Neuron (in vitro differentiated cells): Measurements from ENCODE around the gene JADE1.

ENCODE experiments used
- H2AFZ ChIP-seq: one replicate; pipeline ENCODE4 v1.6.1; 2013; ENCODE audit warnings: low read depth, mild to moderate bottlenecking, inconsistent platforms, low read length, moderate library complexity
- H3K27me3 ChIP-seq: one replicate; pipeline ENCODE4 v1.6.1; 2013; ENCODE audit warnings: low read length; ENCODE audit not compliant: insufficient read depth
- H3K36me3 ChIP-seq: one replicate; pipeline ENCODE4 v1.6.1; 2013; ENCODE audit warnings: low read length; ENCODE audit not compliant: insufficient read depth
- H3K4me1 ChIP-seq: one replicate; pipeline ENCODE4 v1.6.1; 2013; ENCODE audit warnings: low read length; ENCODE audit not compliant: insufficient read depth
- H3K4me3 ChIP-seq: 2 replicates; pipeline ENCODE4 v1.5.1; 2013; ENCODE audit warnings: mild to moderate bottlenecking, low read length, moderate library complexity
- H3K9me3 ChIP-seq: one replicate; pipeline ENCODE4 v1.6.1; 2013; ENCODE audit warnings: low read length

The JADE1 gene

GRCh38 chr4:128809477-128810330 lies at the start of gene JADE1:
Gene JADE1, plus strand, starts transcription at chr4:128809700. Its CDS starts 22,059 bp downstream, at chr4:128831759.
- H2AFZ ChIP-seq = peak within 1 kb of the TSS; percentile 74
- no peaks in the 10 kb centered on the region for H3K27me3 ChIP-seq
- H3K4me1 ChIP-seq = peaks cover 6% of the 10 kb centered on the region
- H3K36me3 ChIP-seq = no peaks in the 10 kb centered on the region
- H3K4me3 ChIP-seq = peak within 1 kb of the TSS; percentile 57
- H3K9me3 ChIP-seq = no peaks in the 10 kb centered on the region

- Histone ChIP-seq H3K4me1 (no peaks in the 10 kb centered on the region), H3K36me3 (no peaks in the 10 kb centered on the region), H3K27me3 (no peaks in the 10 kb centered on the region), H3K4me3 (no peak overlapping the region), H3K9me3 (no peaks in the 10 kb centered on the region), H2AFZ (no peak overlapping the region)
Measured at GRCh38 chr4:128766781-128767180, 42.7 kb upstream of the JADE1 start.

DNA sequence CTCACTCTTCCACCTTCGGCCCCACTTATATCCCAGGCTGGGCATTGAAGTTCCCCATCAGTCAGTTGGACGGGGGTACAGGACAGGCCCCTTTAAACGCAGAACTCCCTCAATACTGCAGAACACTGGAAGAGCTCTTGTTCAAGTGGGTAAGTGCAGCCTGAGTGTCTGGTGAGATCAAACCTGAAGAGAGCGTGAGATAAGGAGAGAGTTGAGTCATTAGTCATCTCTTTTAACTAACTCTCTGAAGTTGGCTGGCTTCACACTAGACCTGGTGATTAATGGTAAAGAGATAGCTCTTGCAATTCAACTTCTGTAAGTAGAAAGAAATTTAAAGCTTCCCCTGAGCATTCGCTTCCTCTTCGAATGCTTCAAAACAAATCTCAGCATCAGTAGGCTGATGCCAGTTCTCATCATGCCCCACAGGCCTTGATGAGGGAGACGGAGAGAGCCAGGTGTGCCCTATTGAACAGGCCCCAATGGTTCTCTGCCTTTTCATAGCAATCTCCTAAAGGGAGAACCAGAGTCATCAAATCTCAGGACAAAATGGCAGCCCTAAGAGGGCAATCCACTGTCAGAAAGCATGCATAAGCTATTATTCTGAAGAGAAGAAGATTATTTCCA lies 41.0 kb upstream of the JADE1 start:
- Histone ChIP-seq H3K4me1 (no peaks in the 10 kb centered on the region), H2AFZ (no peak overlapping the region), H3K27me3 (no peaks in the 10 kb centered on the region), H3K9me3 (no peaks in the 10 kb centered on the region), H3K36me3 (no peaks in the 10 kb centered on the region), H3K4me3 (no peak overlapping the region)

DNA sequence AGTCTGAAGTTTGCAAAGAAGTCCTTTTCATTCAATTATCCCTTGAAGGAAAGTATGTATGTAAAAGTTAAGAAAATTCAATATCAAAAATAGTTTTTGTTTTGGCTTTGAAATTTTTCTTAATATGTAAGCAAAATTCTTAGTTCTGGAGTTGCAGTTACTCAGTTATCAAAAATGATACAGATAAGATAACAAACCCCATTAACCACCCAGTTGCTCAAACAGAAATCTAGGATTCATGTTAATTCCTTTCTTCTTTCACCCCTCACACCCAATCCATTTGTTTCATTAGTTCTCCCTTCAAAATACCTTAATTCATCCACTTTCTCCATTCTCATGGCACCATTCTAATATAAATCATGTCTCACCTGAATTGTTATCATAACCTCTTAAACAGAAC lies 40.5 kb upstream of the JADE1 start:
- H2AFZ ChIP-seq = no peak overlapping the region
- H3K27me3 ChIP-seq = no peaks in the 10 kb centered on the region
- no peaks in the 10 kb centered on the region for H3K36me3 ChIP-seq
- no peaks in the 10 kb centered on the region for H3K9me3 ChIP-seq
- H3K4me3 ChIP-seq = no peak overlapping the region
- H3K4me1 ChIP-seq = no peaks in the 10 kb centered on the region

DNA sequence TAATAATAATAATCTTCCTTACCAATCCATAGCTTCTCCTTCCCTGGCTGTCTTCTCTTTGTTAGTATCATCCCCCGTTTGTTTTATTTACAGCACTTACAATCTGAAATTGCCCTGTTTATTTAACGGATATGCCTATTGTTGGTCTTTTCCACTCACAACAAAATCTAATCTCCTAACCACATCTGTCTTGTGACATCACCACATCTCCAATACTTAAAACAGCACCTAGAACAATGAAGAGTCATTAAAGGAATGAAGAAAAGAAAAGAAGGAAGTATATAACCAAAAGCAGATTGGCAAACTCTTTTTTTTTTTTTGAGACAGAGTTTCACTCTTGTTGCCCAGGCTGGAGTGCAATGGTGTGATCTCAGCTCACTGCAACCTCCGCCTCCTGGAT lies 38.7 kb upstream of the JADE1 start:
- H2AFZ ChIP-seq = no peak overlapping the region
- H3K4me1 ChIP-seq = no peaks in the 10 kb centered on the region
- H3K4me3 ChIP-seq = no peak overlapping the region
- H3K27me3 ChIP-seq = no peaks in the 10 kb centered on the region
- H3K36me3 ChIP-seq = no peaks in the 10 kb centered on the region
- H3K9me3 ChIP-seq = no peaks in the 10 kb centered on the region

GRCh38 chr4:128775477-128775876 lies 34.0 kb upstream of the JADE1 start:
- Histone ChIP-seq H3K27me3 (no peaks in the 10 kb centered on the region), H3K36me3 (no peaks in the 10 kb centered on the region), H2AFZ (no peak overlapping the region), H3K4me1 (no peaks in the 10 kb centered on the region), H3K4me3 (no peak overlapping the region), H3K9me3 (no peaks in the 10 kb centered on the region)

- Histone ChIP-seq H2AFZ (no peak overlapping the region), H3K4me3 (no peak overlapping the region), H3K27me3 (no peaks in the 10 kb centered on the region), H3K4me1 (no peaks in the 10 kb centered on the region), H3K9me3 (no peaks in the 10 kb centered on the region), H3K36me3 (no peaks in the 10 kb centered on the region)
Measured at GRCh38 chr4:128775916-128776315, 33.6 kb upstream of the JADE1 start.

GRCh38 chr4:128776794-128777216 lies 32.7 kb upstream of the JADE1 start:
- no peaks in the 10 kb centered on the region for H3K27me3 ChIP-seq
- no peak overlapping the region for H2AFZ ChIP-seq
- no peaks in the 10 kb centered on the region for H3K36me3 ChIP-seq
- H3K4me1 ChIP-seq = no peaks in the 10 kb centered on the region
- H3K4me3 ChIP-seq = no peak overlapping the region
- H3K9me3 ChIP-seq = no peaks in the 10 kb centered on the region

DNA sequence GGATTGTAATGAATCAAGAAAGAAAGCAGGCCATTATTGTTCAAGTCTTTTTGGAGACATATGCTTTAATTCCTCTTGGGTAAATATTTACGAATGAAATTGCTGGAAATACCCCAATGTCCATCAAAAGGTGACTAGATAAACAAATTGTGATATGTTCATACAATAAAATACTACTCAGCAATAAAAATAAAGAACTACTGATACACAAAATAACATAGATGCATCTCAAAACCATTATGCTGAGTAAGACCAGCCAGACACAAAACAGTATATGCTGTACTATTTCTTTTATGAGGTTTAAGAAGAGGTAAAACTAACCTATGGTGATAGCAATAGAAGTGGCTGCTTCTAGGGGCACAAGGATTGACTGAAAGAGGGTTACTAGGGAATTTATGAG lies 28.8 kb upstream of the JADE1 start:
- H2AFZ ChIP-seq = no peak overlapping the region
- no peaks in the 10 kb centered on the region for H3K36me3 ChIP-seq
- H3K4me3 ChIP-seq = no peak overlapping the region
- no peaks in the 10 kb centered on the region for H3K27me3 ChIP-seq
- no peaks in the 10 kb centered on the region for H3K4me1 ChIP-seq
- no peaks in the 10 kb centered on the region for H3K9me3 ChIP-seq

DNA sequence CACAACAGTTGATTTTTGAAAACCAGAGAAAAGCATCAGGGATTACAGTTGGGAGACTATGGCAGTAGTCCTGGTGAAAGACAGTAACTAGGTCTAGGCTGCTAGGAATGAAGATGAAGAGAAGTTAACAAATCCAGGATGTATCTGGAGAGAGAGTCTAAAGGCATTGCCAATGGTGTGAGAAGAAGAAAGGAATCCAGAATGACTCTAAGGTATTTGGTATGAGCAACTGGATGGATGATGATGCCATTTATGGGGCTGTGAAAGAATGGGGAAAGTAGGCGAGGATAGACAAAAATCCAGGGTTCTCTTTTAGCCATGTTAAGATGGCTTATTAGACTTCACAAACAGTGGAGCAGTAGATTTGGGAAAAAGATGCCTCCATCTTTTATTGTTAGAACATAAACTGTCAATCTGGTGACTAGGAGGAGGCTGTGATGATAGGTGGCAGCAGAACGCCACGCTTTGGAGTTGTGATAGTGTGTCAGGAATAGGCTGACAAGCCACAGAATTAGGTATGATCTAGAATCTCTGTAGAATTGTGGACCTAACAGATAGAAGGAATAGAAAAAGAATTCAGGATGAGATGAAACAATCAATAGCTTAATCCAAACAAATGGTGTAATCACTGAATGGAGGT lies 27.3 kb upstream of the JADE1 start:
- no peaks in the 10 kb centered on the region for H3K9me3 ChIP-seq
- H2AFZ ChIP-seq = no peak overlapping the region
- H3K27me3 ChIP-seq = no peaks in the 10 kb centered on the region
- no peak overlapping the region for H3K4me3 ChIP-seq
- no peaks in the 10 kb centered on the region for H3K36me3 ChIP-seq
- no peaks in the 10 kb centered on the region for H3K4me1 ChIP-seq

DNA sequence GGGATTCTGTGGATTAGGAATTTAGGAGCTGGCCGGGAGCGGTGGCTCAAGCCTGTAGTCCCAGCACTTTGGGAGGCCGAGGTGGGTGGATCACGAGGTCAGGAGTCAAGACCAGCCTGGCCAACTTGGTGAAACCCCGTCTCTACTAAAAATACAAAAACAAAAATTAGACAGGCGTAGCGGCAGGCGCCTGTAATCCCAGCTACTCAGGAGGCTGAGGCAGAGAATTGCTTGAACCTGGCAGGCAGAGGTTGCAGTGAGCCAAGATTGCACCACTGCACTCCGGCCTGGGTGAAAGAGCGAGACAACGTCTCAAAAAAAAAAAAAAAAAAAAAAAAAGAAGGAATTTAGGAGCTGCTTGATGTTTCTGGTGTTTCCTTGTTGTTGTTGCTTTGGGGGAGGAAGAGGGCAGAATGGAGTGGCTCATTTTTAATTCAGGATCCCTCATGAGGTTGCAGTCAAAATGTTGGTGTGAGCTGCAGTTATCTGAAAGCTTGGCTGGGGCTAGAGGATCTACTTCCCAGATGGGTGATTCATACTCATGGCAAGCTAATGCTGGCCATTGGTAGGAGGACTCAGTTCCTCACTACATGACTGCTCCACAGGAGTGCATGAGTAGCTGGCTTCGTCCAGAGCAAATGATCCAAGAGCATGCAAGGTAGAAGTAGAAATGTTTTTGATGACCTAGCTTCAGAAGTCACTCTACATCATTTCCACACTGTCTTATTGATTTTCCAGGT lies 26.5 kb upstream of the JADE1 start:
- no peak overlapping the region for H2AFZ ChIP-seq
- no peak overlapping the region for H3K4me3 ChIP-seq
- no peaks in the 10 kb centered on the region for H3K4me1 ChIP-seq
- H3K36me3 ChIP-seq = no peaks in the 10 kb centered on the region
- no peaks in the 10 kb centered on the region for H3K27me3 ChIP-seq
- H3K9me3 ChIP-seq = no peaks in the 10 kb centered on the region

- no peak overlapping the region for H3K4me3 ChIP-seq
- no peaks in the 10 kb centered on the region for H3K4me1 ChIP-seq
- H3K27me3 ChIP-seq = no peaks in the 10 kb centered on the region
- no peaks in the 10 kb centered on the region for H3K9me3 ChIP-seq
- H2AFZ ChIP-seq = no peak overlapping the region
- H3K36me3 ChIP-seq = no peaks in the 10 kb centered on the region
Measured at GRCh38 chr4:128787509-128788311, 21.8 kb upstream of the JADE1 start.
